Lower lobe of right lung (tissue), 2 donors: ENCODE results near the gene TNFRSF12A. TPM values are rescaled to one million over a fixed set of nuclear protein-coding genes. Genes with fewer than 3 reads are reported as not detected.

ENCODE experiments used
- ATAC-seq, 2 donors: fragments of 200-7000 bp; cut with Tn5 transposase; one replicate each; pipeline ENCODE4 v1.9.1; 2020 to 2022; ENCODE audit warnings: mild to moderate bottlenecking in 2 of 2, moderate library complexity in 2 of 2
- DNase-seq: peaks from one replicate; pipeline ENCODE4 v3.0.0-alpha.2; 2020
- H3K27ac ChIP-seq: fragments of 200-600 bp; one replicate; pipeline ENCODE4 v1.8.0; 2022
- H3K27me3 ChIP-seq: fragments of 200-600 bp; one replicate; pipeline ENCODE4 v1.8.0; 2022; ENCODE audit warnings: low read depth
- H3K36me3 ChIP-seq: fragments of 200-600 bp; one replicate; pipeline ENCODE4 v1.8.0; 2022; ENCODE audit warnings: mild to moderate bottlenecking
- H3K4me1 ChIP-seq: fragments of 200-600 bp; one replicate; pipeline ENCODE4 v1.8.0; 2022
- H3K4me3 ChIP-seq: fragments of 200-600 bp; one replicate; pipeline ENCODE4 v1.8.0; 2022; ENCODE audit warnings: mild to moderate bottlenecking
- H3K9me3 ChIP-seq: fragments of 200-600 bp; one replicate; pipeline ENCODE4 v1.8.0; 2022
- intact Hi-C: fragments of 100-400 bp; cut with DNase I; formaldehyde crosslinking; loops from one replicate; pipeline ENCODE4 v1.11.0; 2022
- total RNA-seq: library from RNA; stranded (reverse); fragmentation: NEBNext Ultra II Directional; extraction: Animal tissue kit (Norgen Biotek cat#: 25700); gene quantifications from one replicate; pipeline ENCODE4 v1.2.1, GENCODE V29; 2021
- TF ChIP-seq, protein P1 (sequence below): fragments of 200-600 bp; IDR thresholded peaks from one replicate; pipeline ENCODE4 v1.8.0; 2022; ENCODE audit warnings: antibody characterized with exemption, mild to moderate bottlenecking
- donor health status: DM: no; HTN: yes; CAD: no; lungs with severe emphysema.

TNFRSF12A gene
- total RNA-seq, 1 donor from 2014 or later, result 28.8 TPM

DNA sequence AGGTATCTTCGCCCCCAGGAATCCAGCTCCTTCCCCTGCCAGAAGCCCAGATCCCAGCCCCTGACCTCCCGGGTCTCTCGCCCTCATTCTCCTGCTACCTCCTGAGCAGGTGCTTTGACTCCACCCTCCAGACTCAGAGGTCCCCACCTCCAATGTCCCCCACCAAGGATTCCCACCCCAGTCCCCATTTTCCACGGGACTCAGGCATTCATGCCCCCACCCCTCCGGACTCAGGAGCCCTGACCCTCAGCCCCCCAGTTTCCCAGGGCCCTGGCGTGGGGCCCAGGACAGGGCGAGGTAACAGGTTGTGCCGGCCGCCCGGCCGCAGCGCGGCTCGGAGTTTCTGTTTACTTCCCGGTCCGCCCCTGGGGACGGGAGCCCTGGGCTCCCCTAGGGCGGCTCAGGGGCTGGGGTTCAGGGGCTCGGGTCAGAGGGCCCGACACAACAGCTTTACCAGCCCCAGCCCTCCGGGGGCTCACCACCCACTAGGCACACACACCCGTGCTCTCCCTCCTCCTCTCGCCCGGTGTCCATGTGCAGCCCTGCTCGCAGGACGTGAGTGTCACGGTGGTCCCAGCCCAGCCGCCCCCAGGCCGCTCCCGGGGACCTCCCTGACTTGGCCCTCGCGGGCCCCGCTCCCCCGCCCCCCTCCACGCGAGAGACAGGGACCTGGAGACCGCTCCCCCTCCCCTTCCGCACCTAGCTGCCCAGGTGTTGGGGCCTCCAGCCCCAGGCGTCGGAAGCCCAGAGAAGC is 16.0 kb downstream of the TNFRSF12A start:
- Histone ChIP-seq H3K9me3 (no peaks in the 10 kb centered on the region), H3K27me3 (peaks cover 89% of the 10 kb centered on the region), H3K36me3 (no peaks in the 10 kb centered on the region), H3K27ac (peak overlapping the region; percentile 60), H3K4me3 (peak overlapping the region; percentile 48), H3K4me1 (peaks cover 11% of the 10 kb centered on the region)
- TF ChIP-seq, protein P1, sequence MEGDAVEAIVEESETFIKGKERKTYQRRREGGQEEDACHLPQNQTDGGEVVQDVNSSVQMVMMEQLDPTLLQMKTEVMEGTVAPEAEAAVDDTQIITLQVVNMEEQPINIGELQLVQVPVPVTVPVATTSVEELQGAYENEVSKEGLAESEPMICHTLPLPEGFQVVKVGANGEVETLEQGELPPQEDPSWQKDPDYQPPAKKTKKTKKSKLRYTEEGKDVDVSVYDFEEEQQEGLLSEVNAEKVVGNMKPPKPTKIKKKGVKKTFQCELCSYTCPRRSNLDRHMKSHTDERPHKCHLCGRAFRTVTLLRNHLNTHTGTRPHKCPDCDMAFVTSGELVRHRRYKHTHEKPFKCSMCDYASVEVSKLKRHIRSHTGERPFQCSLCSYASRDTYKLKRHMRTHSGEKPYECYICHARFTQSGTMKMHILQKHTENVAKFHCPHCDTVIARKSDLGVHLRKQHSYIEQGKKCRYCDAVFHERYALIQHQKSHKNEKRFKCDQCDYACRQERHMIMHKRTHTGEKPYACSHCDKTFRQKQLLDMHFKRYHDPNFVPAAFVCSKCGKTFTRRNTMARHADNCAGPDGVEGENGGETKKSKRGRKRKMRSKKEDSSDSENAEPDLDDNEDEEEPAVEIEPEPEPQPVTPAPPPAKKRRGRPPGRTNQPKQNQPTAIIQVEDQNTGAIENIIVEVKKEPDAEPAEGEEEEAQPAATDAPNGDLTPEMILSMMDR, result no peak
- ATAC-seq, result peak; percentile 61 to 72
- DNase-seq, result peak; percentile 71
- intact Hi-C loops, result no loop called here

DNA sequence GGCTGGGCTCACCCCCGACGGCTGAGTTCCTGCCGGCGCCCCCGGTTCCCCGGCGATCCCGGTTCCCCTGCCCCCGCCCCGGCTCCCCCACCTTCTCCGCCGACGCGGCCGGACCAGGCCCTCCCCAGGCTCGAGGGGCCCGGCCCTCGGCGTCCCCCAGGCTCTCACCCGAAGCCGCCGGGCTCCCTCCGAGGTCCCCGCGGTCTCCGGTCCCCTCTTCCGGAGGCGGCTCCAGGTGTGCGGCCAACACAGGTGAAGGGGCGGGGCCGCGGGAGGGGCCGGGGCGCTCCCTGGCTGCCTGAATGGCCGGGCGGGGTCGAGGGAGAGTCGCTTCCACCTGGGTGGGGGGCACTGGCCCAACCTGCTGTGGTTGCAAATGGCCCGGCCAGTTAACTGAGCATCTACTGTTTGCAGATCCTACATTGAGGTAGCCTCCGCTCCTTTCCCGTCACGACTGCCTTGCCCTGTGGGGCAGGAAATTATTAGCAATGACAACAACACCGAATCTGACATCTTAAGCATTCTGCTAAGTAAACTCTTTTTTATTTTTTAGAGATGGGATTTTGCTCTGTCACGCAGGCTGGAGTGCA is 16.7 kb downstream of the TNFRSF12A start, which contains the start of gene BICDL2:
Gene BICDL2, minus strand, starts transcription at position 219 of the 590 bp plus-strand sequence. CDS start 1,448 bp downstream, outside the sequence.
- TF ChIP-seq, protein P1, result no peak
- Histone ChIP-seq H3K4me1 (peaks cover 11% of the 10 kb centered on the region), H3K9me3 (no peaks in the 10 kb centered on the region), H3K27me3 (peaks cover 89% of the 10 kb centered on the region), H3K36me3 (no peaks in the 10 kb centered on the region), H3K4me3 (peak within 1 kb of the TSS; percentile 48), H3K27ac (peak within 1 kb of the TSS; percentile 60)
- peak; percentile 78 for DNase-seq
- intact Hi-C loops, result no loop called here
- peak; percentile 79 to 80 for ATAC-seq

DNA sequence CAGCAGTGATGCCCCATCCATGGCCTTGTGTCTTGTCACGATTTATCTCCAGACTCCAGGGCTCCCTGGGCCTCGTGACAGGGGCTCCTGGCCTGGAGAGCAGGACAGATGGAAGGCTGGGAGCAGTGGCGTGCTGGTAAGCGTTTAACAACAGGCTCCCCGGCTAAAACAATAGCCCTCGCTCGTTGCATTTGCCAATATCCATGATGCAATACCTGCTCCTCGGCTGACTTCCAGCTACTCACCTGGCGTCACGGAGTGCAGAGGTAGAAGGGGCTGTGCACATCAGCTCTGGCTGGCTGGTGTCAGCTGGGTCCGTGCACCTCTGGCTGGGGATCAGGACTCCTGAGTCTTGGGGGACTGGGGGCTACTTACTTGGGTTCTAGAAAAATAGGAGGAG is 18.1 kb downstream of the TNFRSF12A start:
- DNase-seq (no peak), ATAC-seq (peak in 1 of 2 donors; percentile 48)
- H3K27me3 ChIP-seq, result peaks cover 83% of the 10 kb centered on the region
- H3K4me3 ChIP-seq, result no peak overlapping the region
- intact Hi-C loops, result no loop called here
- TF ChIP-seq, protein P1, result no peak
- no peaks in the 10 kb centered on the region for H3K36me3 ChIP-seq
- H3K27ac ChIP-seq, result no peak overlapping the region
- H3K4me1 ChIP-seq, result peaks cover 11% of the 10 kb centered on the region
- H3K9me3 ChIP-seq, result no peaks in the 10 kb centered on the region

DNA sequence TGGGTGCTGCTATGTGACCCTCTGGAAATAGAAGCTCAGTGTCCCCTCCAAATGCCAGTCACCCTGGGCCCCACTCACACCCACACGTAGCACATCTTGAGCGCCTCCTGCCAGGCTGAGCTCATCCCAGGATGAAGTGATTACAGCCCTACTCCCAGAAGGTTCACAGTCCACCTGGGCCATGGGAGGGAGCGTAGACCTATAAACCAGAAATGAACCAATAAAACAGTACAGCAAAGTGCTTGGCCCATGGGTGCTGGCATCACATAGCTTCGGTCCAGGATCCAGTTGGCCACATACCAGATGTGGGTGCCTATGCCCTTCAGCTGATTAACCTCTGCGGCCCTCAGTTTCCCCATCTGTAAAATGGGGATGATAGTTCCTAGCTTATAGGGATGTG is 18.7 kb downstream of the TNFRSF12A start:
- TF ChIP-seq, protein P1, result no peak
- no peak overlapping the region for H3K27ac ChIP-seq
- H3K4me3 ChIP-seq, result no peak overlapping the region
- H3K36me3 ChIP-seq, result no peaks in the 10 kb centered on the region
- ATAC-seq (no peak), DNase-seq (no peak)
- H3K9me3 ChIP-seq, result no peaks in the 10 kb centered on the region
- intact Hi-C loops, result no loop called here
- peaks cover 11% of the 10 kb centered on the region for H3K4me1 ChIP-seq
- peaks cover 85% of the 10 kb centered on the region for H3K27me3 ChIP-seq

DNA sequence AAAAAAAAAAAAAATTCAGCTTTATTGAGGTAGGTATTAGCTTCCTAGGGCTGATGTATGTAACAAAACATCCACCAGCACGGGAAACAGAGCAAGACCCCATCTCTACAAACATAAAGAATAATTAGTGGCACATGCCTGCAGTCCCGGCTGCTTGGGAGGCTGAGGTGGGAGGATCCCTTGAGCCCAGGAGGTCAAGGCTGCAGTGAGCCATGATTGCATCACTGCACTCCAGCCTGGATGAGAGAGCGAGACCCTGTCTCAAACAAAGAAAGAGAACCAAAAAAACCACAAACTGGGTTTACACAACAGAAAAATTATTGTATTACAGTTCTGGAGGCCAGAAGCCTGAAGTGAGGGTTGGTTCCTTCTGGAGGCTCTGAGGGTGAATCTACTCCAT is 22.2 kb downstream of the TNFRSF12A start:
- Histone ChIP-seq H3K27me3 (peaks cover 86% of the 10 kb centered on the region), H3K4me3 (no peak overlapping the region), H3K36me3 (no peaks in the 10 kb centered on the region), H3K27ac (no peak overlapping the region), H3K4me1 (peaks cover 21% of the 10 kb centered on the region), H3K9me3 (no peaks in the 10 kb centered on the region)
- TF ChIP-seq, protein P1, result no peak
- ATAC-seq (no peak), DNase-seq (no peak)
- intact Hi-C loops, result no loop called here
